Brain pericyte (primary cell): Measurements from ENCODE around the gene SPEG.

ENCODE experiments used
- DNase-seq: peaks from one replicate; pipeline ENCODE4 v3.0.0-alpha.2; 2012; ENCODE audit warnings: low read depth, low spot score

SPEG gene

GRCh38 chr2:219512524-219513216 lies 78.0 kb downstream of the SPEG start:
- no peak for DNase-seq

GRCh38 chr2:219513787-219514186 lies 79.1 kb downstream of the SPEG start:
- no peak for DNase-seq

- DNase-seq = no peak
Measured at GRCh38 chr2:219514196-219514761, 79.6 kb downstream of the SPEG start, which contains the start of gene ASIC4. Gene ASIC4 (plus strand): TSS chr2:219514482. CDS start chr2:219514725, 243 bp downstream.

GRCh38 chr2:219514836-219515235 lies 80.2 kb downstream of the SPEG start:
- DNase-seq = no peak

- DNase-seq = no peak
Measured at GRCh38 chr2:219515874-219516629, 81.4 kb downstream of the SPEG start.

GRCh38 chr2:219516888-219517287 lies 82.2 kb downstream of the SPEG start:
- DNase-seq = no peak

- DNase-seq = no peak
Measured at GRCh38 chr2:219517954-219518778, 83.5 kb downstream of the SPEG start.

GRCh38 chr2:219519526-219519916 lies 84.9 kb downstream of the SPEG start:
- no peak for DNase-seq

- DNase-seq = no peak
Measured at GRCh38 chr2:219520079-219520478, 85.4 kb downstream of the SPEG start.

GRCh38 chr2:219521066-219521880 lies 86.6 kb downstream of the SPEG start:
- no peak for DNase-seq

GRCh38 chr2:219522111-219523030 lies 87.7 kb downstream of the SPEG start:
- DNase-seq = no peak

GRCh38 chr2:219523031-219523671 lies 88.5 kb downstream of the SPEG start:
- no peak for DNase-seq

- no peak for DNase-seq
Measured at GRCh38 chr2:219524817-219525216, 90.2 kb downstream of the SPEG start.

- DNase-seq = no peak
Measured at GRCh38 chr2:219525533-219526232, 91.0 kb downstream of the SPEG start.

GRCh38 chr2:219526320-219527075 lies 91.9 kb downstream of the SPEG start:
- no peak for DNase-seq

GRCh38 chr2:219527076-219527394 lies 92.4 kb downstream of the SPEG start:
- DNase-seq = no peak

GRCh38 chr2:219527472-219527871 lies 92.8 kb downstream of the SPEG start:
- DNase-seq = no peak
